ENCODE results near the gene ENSA.
"Not testable (repeated sequence)": the region's sequence is repeated elsewhere in the genome, so short reads cannot be mapped to it uniquely, and the experiment has no call there.

The ENSA gene

GRCh38 chr1:150634839-150635622, 5.6 kb upstream of the ENSA start:
- not testable (repeated sequence) for H3K36me3 ChIP-seq; H3K9me3 ChIP-seq; H3K27me3 ChIP-seq; H3K4me3 ChIP-seq (ENCODE audit: low read depth in 1 of 2, low read length in 1 of 2); H3K27ac ChIP-seq; H3K4me1 ChIP-seq (ENCODE audit: control insufficient read depth in 1 of 2, insufficient read depth in 1 of 2, low read depth in 1 of 2, low read length in 1 of 2)

- no peaks in the 10 kb centered on the region for H3K27me3 ChIP-seq
- H3K4me3 ChIP-seq (ENCODE audit: low read depth in 1 of 2, low read length in 1 of 2) = peak overlapping the region; percentile 76 to 79
- H3K9me3 ChIP-seq = no peaks in the 10 kb centered on the region
- H3K4me1 ChIP-seq (ENCODE audit: control insufficient read depth in 1 of 2, insufficient read depth in 1 of 2, low read depth in 1 of 2, low read length in 1 of 2) = peaks cover 33% of the 10 kb centered on the region in 2 experiments
- peaks cover 34% of the 10 kb centered on the region for H3K36me3 ChIP-seq
- peak overlapping the region; percentile 96 for H3K27ac ChIP-seq
- no peak for TF ChIP-seq CTCF (IDR thresholded peaks at IDR 0.05)
These were observed 672 bp downstream of the ENSA start for GRCh38 chr1:150628766-150629114.

- peaks cover 34 to 37% of the 10 kb centered on the region in 2 experiments for H3K4me1 ChIP-seq (ENCODE audit: control insufficient read depth in 1 of 2, insufficient read depth in 1 of 2, low read depth in 1 of 2, low read length in 1 of 2)
- H3K9me3 ChIP-seq = no peaks in the 10 kb centered on the region
- peak overlapping the region; percentile 96 for H3K27ac ChIP-seq
These were observed 1.5 kb downstream of the ENSA start for GRCh38 chr1:150627826-150628410.

GRCh38 chr1:150626150-150626549, 3.3 kb downstream of the ENSA start:
- no peak for TF ChIP-seq CTCF (IDR thresholded peaks at IDR 0.05)
- H3K36me3 ChIP-seq = peaks cover 40% of the 10 kb centered on the region
- peak overlapping the region; percentile 96 for H3K27ac ChIP-seq
- H3K4me1 ChIP-seq (ENCODE audit: control insufficient read depth in 1 of 2, insufficient read depth in 1 of 2, low read depth in 1 of 2, low read length in 1 of 2) = peaks cover 48 to 54% of the 10 kb centered on the region in 2 experiments
- no peak overlapping the region for H3K4me3 ChIP-seq (ENCODE audit: low read depth in 1 of 2, low read length in 1 of 2)
- H3K27me3 ChIP-seq = no peaks in the 10 kb centered on the region
- H3K9me3 ChIP-seq = no peaks in the 10 kb centered on the region

More at GRCh38 chr1:150627826-150628410, 1.5 kb downstream of the ENSA start:
- Histone ChIP-seq H3K27me3 (no peaks in the 10 kb centered on the region), H3K4me3 (ENCODE audit: low read depth in 1 of 2, low read length in 1 of 2) (peak overlapping the region; percentile 76 to 79), H3K36me3 (peaks cover 39% of the 10 kb centered on the region)
- no peak for TF ChIP-seq CTCF (IDR thresholded peaks at IDR 0.05)

GRCh38 chr1:150624546-150624945, 4.9 kb downstream of the ENSA start:
- not testable (repeated sequence) for H3K9me3 ChIP-seq; H3K4me3 ChIP-seq (ENCODE audit: low read depth in 1 of 2, low read length in 1 of 2); H3K27me3 ChIP-seq
- Histone ChIP-seq H3K4me1 (ENCODE audit: control insufficient read depth in 1 of 2, insufficient read depth in 1 of 2, low read depth in 1 of 2, low read length in 1 of 2) (peaks cover 57 to 64% of the 10 kb centered on the region in 2 experiments), H3K36me3 (peaks cover 40% of the 10 kb centered on the region), H3K27ac (peak overlapping the region; percentile 96)

- Histone ChIP-seq H3K27ac (peak overlapping the region; percentile 96), H3K4me1 (ENCODE audit: control insufficient read depth in 1 of 2, insufficient read depth in 1 of 2, low read depth in 1 of 2, low read length in 1 of 2) (peaks cover 61 to 68% of the 10 kb centered on the region in 2 experiments), H3K36me3 (peaks cover 40% of the 10 kb centered on the region)
- not testable (repeated sequence) for H3K9me3 ChIP-seq; H3K4me3 ChIP-seq (ENCODE audit: low read depth in 1 of 2, low read length in 1 of 2); H3K27me3 ChIP-seq
These were observed 5.3 kb downstream of the ENSA start for GRCh38 chr1:150624134-150624533.

- peak overlapping the region; percentile 89 for H3K27ac ChIP-seq
- no peaks in the 10 kb centered on the region for H3K9me3 ChIP-seq
- peaks cover 40% of the 10 kb centered on the region for H3K36me3 ChIP-seq
- no peaks in the 10 kb centered on the region for H3K27me3 ChIP-seq
- peaks cover 57 to 60% of the 10 kb centered on the region in 2 experiments for H3K4me1 ChIP-seq (ENCODE audit: control insufficient read depth in 1 of 2, insufficient read depth in 1 of 2, low read depth in 1 of 2, low read length in 1 of 2)
- H3K4me3 ChIP-seq (ENCODE audit: low read depth in 1 of 2, low read length in 1 of 2) = peak overlapping the region; percentile 26 to 49
- no peak for TF ChIP-seq CTCF (IDR thresholded peaks at IDR 0.05)
These were observed 7.0 kb downstream of the ENSA start for GRCh38 chr1:150622303-150622975.
